Erythroblast (primary cell): Measurements from ENCODE around the gene LUC7L.

Experiments used
- GATA1 ChIP-seq: IDR thresholded peaks from 2 replicates; pipeline ENCODE4 v1.6.1; 2011; ENCODE audit warnings: low read depth, mild to moderate bottlenecking, control low read depth, low read length, moderate library complexity
- POLR2A ChIP-seq: IDR thresholded peaks from 2 replicates; pipeline ENCODE4 v1.6.1; 2011; ENCODE audit warnings: mild to moderate bottlenecking, low read length

- TF ChIP-seq POLR2A (peak; percentile 37), GATA1 (no peak)
Observed at GRCh38 chr16:143456-143855, 85.8 kb downstream of the LUC7L start.
